Activated CD8-positive, alpha-beta memory T cell treated with anti-CD3 and anti-CD28 coated beads, Interleukin-2, amount 10 ng/mL, durations not matched to agents 7 days and 5 days (primary cell): ENCODE data around the gene RDH16. TPM values are rescaled to one million over a fixed set of nuclear protein-coding genes. Genes with fewer than 3 reads are reported as not detected.
"Not testable (repeated sequence)": the region's sequence is repeated elsewhere in the genome, so short reads cannot be mapped to it uniquely, and the experiment has no call there.

Experiments used
- ATAC-seq: fragments of 150-1000 bp; cut with Tn5 transposase; one replicate; pipeline ENCODE4 v1.10.0; 2021; ENCODE audit warnings: moderate library complexity
- CTCF ChIA-PET: fragments of 350-600 bp; sonication (Branson Sonifier 250); formaldehyde crosslinking; loops from one replicate; lab custom pipeline; 2021; ENCODE audit warnings: antibody characterized with exemption; lab: Charles Lee
- DNase-seq: peaks from one replicate; pipeline ENCODE4 v3.0.0-alpha.2; 2020
- H3K27ac Mint-ChIP-seq: one replicate; pipeline ENCODE4 v1.8.0; 2021; ENCODE audit warnings: mild to moderate bottlenecking, mixed read lengths
- H3K27me3 Mint-ChIP-seq: one replicate; pipeline ENCODE4 v1.8.0; 2021; ENCODE audit warnings: mixed read lengths
- H3K36me3 Mint-ChIP-seq: one replicate; pipeline ENCODE4 v1.8.0; 2021; ENCODE audit warnings: mild to moderate bottlenecking, mixed read lengths
- H3K4me1 Mint-ChIP-seq: one replicate; pipeline ENCODE4 v1.8.0; 2021; ENCODE audit warnings: mixed read lengths
- H3K4me3 Mint-ChIP-seq: one replicate; pipeline ENCODE4 v1.8.0; 2021; ENCODE audit warnings: mild to moderate bottlenecking, moderate library complexity, mixed read lengths
- H3K9me3 Mint-ChIP-seq: one replicate; pipeline ENCODE4 v1.8.0; 2022; ENCODE audit warnings: low read depth, mixed read lengths
- total RNA-seq, 2 experiments: library from RNA; stranded (reverse); gene quantifications; one replicate each; pipeline ENCODE4 v1.2.3, GENCODE V29; 2021

Gene RDH16
- total RNA-seq, 2 experiments from 2014 or later = 0.35 to 0.91 TPM

DNA sequence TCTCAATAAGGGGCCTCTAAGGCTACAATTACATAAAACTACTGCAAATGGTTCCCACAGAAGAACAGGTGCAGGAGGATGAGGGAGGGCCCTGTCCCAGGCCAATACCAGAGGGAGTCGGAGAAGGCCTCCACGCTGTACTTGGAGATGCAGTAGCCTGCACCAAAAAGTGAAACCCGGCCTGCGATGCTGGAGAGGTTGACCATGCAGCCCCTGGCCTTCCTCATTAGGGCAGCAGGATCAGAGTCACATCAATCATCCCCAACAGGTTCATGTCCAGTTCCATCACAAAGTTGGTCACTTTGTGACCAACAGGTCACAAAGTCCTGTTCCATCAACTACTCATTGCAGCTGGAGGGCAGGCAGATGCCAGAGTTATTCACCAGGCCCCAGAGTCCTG, 26.0 kb upstream of the RDH16 start:
- CTCF ChIA-PET = no interaction called here
- ATAC-seq = no peak
- peaks cover 4% of the 10 kb centered on the region for H3K27me3 Mint-ChIP-seq

DNA sequence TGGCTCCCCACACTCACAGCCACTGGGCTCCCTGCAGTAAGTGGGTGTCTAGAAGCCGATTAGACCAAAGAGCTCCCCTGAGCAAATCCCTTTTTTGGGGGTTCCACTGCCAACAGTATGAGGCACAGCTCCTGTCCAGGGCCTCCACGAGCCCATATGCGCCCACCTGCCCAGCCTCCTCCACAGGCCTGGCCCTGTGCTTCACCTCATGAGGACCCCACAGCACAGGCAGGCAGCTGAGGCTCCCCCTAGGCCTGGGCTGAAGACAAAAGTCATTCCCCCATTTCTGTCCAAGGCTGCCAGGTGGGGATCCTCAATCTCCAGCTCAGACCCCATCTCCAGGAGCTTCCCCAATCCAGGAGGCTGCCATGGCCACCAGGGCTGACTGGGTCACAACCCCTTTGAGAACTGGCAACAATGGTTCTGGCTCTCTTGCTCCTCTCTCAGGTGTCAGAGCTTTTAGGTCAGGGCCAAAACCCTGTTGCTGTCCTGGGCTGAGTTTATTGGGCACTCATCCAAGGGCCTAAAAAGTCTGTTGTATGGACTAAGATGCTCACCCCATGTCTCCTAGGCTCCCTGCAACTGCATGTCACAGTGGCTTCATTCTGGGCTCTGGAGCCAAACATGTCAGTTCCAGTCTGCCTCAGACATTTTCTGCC, 25.3 kb upstream of the RDH16 start:
- H3K36me3 Mint-ChIP-seq, H3K4me3 Mint-ChIP-seq, H3K9me3 Mint-ChIP-seq, H3K27ac Mint-ChIP-seq, DNase-seq, H3K27me3 Mint-ChIP-seq, H3K4me1 Mint-ChIP-seq, ATAC-seq, CTCF ChIA-PET: not testable (repeated sequence)

More for the DNA sequence above, 26.0 kb upstream of the RDH16 start:
- Mint-ChIP-seq H3K4me1 (peaks cover 6% of the 10 kb centered on the region), H3K36me3 (no peaks in the 10 kb centered on the region), H3K9me3 (no peaks in the 10 kb centered on the region), H3K4me3 (no peak overlapping the region), H3K27ac (no peak overlapping the region)
- no peak for DNase-seq

DNA sequence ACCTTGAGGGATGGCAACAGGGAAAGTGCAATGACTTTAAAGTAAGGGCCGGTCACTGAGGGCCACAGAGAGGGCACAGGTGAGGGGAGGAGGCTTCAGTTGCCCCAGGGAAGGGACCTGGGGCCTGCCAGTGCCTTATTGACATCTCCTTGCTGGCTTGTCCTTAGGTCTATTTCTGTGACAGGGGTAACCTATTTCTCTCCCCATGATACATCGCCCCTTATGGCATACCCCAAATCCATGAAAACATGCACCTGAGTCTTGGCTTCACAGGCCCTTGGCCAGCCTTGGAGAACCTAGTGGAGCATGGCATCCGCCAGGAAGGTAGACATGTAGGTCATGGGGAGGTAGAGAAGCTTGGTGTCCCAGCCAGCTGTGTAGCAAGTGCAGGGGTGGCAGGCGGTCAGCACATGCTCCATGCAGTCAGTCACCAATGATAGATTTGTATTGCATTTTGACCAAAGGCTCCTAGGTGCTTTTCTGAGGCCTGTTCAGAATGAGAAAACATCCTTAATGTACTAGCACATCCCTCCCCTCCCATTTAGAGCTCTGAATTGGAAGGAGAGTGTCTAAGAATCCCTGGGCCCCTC, 23.6 kb upstream of the RDH16 start:
- H3K36me3 Mint-ChIP-seq = no peaks in the 10 kb centered on the region
- no peaks in the 10 kb centered on the region for H3K9me3 Mint-ChIP-seq
- H3K4me1 Mint-ChIP-seq = peaks cover 1% of the 10 kb centered on the region
- no peak overlapping the region for H3K4me3 Mint-ChIP-seq
- no peaks in the 10 kb centered on the region for H3K27me3 Mint-ChIP-seq
- CTCF ChIA-PET = interaction anchor here (1.2 kb wide), 1 partner anchor 21 kb away, joined by 4 read pairs; no protein-coding TSS in a partner anchor
- DNase-seq = no peak
- H3K27ac Mint-ChIP-seq = no peak overlapping the region
- no peak for ATAC-seq

DNA sequence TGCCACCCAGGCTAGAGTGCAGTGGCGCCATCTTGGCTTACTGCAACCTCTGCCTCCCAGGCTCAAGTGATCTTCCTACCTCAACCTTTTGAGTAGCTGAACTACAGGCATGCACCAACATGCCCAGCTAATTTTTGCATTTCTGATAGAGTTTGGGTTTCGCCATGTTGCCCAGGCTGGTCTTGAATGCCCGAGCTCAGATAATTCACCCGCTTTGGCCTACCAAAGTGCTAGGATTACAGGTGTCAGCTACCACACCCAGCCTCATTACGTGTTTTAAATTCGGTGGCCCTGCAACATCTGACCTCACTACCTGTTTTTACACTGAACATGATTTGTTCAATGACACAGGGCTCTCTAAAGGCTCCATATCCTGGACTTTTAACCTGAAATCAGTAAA, 22.9 kb upstream of the RDH16 start:
- Mint-ChIP-seq H3K9me3 (no peaks in the 10 kb centered on the region), H3K36me3 (peaks cover under 1% of the 10 kb centered on the region), H3K4me3 (no peak overlapping the region), H3K4me1 (no peaks in the 10 kb centered on the region), H3K27ac (no peak overlapping the region), H3K27me3 (no peaks in the 10 kb centered on the region)
- DNase-seq (no peak), ATAC-seq (no peak)
- CTCF ChIA-PET = no interaction called here

DNA sequence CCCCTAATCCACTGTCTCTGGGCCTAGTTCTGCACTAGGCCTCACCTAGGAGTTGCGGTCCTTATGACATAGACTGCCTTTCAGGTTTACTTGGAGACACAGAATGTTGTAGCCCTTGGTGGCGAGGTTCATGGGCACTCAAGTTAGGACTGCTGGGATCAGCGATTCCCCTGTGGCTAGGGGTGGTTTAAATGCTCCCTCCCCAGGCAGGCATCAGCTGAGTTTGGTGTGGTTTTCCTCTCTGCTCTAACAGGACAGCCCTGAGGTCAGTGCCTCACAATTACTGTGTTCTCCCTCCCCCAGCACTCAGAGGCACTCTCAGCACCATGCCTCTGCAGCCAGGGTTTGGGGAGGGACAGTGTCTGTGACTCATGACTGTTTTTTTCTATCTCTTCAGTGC, 22.2 kb upstream of the RDH16 start:
- DNase-seq (no peak), ATAC-seq (no peak)
- Mint-ChIP-seq H3K27ac (no peak overlapping the region), H3K4me3 (no peak overlapping the region), H3K27me3 (no peaks in the 10 kb centered on the region), H3K4me1 (no peaks in the 10 kb centered on the region), H3K9me3 (no peaks in the 10 kb centered on the region), H3K36me3 (peaks cover 2% of the 10 kb centered on the region)
- CTCF ChIA-PET = interaction anchor here (1.9 kb wide), 1 partner anchor 8 kb away, joined by 7 read pairs; no protein-coding TSS in a partner anchor

DNA sequence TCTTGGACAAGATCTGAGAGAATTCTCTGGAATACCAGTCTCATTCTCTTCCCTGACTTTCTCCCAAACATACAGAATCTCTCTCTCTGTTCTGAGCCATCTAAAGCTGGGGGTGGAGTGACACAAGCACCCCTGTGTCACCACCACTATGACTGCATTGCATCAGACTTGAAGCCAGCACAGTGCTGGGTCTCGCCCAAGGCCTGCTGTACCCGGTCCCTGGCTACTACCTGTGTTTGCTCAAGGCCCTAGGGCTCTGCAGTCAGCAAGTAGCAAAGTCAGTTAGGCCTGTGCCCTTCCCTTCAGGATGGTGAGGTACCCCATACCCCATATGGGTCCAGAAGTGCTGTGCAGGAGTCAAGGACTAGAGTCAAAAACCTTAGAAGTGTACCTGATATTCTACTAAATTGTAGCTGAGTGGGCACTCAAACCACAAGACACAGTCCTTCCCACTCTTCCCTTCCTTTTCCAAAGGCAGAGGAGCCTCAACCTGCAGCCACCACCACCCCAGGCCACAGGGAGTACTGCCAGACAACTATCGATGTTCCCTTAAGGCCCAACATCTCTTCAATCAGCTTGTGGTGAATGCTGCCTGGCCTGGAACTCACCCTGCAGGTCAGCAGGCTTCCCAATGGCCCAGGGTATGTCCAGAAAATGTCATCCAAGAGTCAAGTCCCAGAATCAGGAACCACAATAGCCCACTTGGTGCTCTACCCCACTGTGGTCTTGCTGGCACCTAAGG, 21.2 kb upstream of the RDH16 start:
- no peaks in the 10 kb centered on the region for H3K4me1 Mint-ChIP-seq
- H3K27me3 Mint-ChIP-seq = no peaks in the 10 kb centered on the region
- CTCF ChIA-PET = interaction anchor here (1.9 kb wide), 1 partner anchor 9 kb away, joined by 7 read pairs; no protein-coding TSS in a partner anchor
- H3K27ac Mint-ChIP-seq = no peak overlapping the region
- peaks cover 2% of the 10 kb centered on the region for H3K36me3 Mint-ChIP-seq
- H3K9me3 Mint-ChIP-seq = no peaks in the 10 kb centered on the region
- no peak for ATAC-seq
- DNase-seq = no peak
- H3K4me3 Mint-ChIP-seq = no peak overlapping the region

DNA sequence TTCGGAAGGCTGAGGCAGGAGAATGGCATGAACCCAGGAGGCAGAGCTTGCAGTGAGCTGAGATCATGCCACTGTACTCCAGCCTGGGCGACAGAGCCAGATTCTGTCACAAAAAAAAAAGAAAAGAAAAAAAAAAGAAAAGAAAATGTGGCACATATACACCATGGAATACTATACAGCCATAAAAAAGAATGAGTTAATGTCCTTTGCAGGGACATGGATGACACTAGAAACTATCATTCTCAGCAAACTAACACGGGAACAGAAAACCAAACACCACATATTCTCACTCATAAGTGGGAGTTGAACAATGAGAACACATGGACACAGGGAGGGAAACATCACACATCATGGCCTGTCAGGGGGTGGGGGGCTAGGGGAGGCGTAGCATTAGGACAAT, 20.0 kb upstream of the RDH16 start:
- DNase-seq, H3K4me3 Mint-ChIP-seq, ATAC-seq, H3K27ac Mint-ChIP-seq, H3K9me3 Mint-ChIP-seq, CTCF ChIA-PET, H3K4me1 Mint-ChIP-seq, H3K27me3 Mint-ChIP-seq, H3K36me3 Mint-ChIP-seq: not testable (repeated sequence)

DNA sequence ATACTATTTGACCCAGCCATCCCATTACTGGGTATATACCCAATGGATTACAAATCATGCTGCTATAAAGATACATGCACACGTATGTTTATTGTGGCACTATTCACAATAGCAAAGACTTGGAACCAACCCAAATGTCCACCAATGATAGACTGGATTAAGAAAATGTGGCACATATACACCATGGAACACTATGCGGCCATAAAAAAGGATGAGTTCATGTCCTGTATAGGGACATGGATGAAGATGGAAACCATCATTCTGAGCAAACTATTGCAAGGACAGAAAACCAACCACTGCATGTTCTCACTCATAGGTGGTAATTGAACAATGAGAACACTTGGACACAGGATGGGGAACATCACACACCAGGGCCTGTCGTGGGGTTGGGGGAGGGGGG, 16.8 kb upstream of the RDH16 start:
- H3K27me3 Mint-ChIP-seq, H3K9me3 Mint-ChIP-seq, H3K4me3 Mint-ChIP-seq, DNase-seq, ATAC-seq, H3K4me1 Mint-ChIP-seq, CTCF ChIA-PET, H3K36me3 Mint-ChIP-seq, H3K27ac Mint-ChIP-seq: not testable (repeated sequence)

DNA sequence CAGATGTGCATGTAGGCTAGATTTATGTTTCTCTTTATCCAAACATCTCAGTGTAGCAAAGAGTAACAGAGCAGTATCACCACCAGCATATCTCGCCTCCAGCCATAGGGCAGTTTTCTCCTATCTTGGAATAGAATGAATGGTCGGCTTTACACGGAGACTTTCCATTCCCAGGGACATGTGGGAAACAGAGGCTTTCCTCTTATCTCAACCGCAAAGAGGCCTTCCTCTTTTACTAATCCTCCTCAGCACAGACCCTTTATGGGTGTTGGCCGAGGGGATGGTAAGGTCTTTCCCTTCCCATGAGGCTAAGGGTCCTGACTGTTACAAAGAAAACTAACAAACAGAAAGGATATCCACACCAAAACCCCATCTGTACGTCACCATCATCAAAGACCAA, 11.5 kb upstream of the RDH16 start:
- H3K36me3 Mint-ChIP-seq, H3K4me1 Mint-ChIP-seq, ATAC-seq, CTCF ChIA-PET, DNase-seq, H3K27me3 Mint-ChIP-seq, H3K4me3 Mint-ChIP-seq, H3K9me3 Mint-ChIP-seq, H3K27ac Mint-ChIP-seq: not testable (repeated sequence)

DNA sequence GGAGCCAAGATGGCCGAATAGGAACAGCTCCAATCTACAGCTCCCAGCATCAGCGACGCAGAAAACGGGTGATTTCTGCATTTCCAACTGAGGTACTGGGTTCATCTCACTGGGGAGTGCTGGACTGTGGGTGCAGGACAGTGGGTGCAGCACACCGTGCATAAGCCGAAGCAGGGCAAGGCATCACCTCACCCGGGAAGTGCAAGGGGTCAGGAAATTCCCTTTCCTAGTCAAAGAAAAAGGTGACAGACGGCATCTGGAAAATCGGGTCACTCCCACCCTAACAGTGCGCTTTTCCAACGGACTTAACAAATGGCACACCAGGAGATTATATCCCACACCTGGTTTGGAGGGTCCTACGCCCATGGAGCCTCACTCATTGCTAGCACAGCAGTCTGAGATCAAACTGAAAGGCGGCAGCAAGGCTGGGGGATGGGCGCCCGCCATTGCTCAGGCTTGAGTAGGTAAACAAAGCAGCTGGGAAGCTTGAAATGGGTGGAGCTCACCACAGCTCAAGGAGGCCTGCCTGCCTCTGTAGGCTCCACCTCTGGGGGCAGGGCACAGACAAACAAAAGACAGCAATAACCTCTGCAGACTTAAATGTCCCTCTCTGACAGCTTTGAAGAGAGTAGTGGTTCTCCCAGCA, 8.7 kb upstream of the RDH16 start:
- H3K4me1 Mint-ChIP-seq, H3K36me3 Mint-ChIP-seq, CTCF ChIA-PET, ATAC-seq, H3K4me3 Mint-ChIP-seq, H3K27me3 Mint-ChIP-seq, DNase-seq, H3K27ac Mint-ChIP-seq, H3K9me3 Mint-ChIP-seq: not testable (repeated sequence)

DNA sequence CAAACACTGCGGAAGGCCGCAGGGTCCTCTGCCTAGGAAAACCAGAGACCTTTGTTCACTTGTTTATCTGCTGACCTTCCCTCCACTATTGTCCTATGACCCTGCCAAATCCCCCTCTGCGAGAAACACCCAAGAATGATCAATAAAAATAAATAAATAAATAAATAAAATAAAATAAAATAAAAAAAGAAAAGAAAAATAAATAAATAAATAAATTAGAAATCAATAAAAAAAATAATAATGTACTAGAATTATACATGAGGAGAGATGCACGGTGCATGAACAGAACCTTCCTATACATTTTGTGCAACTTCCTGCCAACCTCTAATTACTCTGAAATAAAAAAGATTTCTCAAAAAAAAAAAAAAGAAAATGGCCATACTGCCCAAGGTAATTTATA, 7.7 kb upstream of the RDH16 start:
- H3K4me3 Mint-ChIP-seq, H3K27ac Mint-ChIP-seq, ATAC-seq, H3K4me1 Mint-ChIP-seq, H3K36me3 Mint-ChIP-seq, CTCF ChIA-PET, DNase-seq, H3K9me3 Mint-ChIP-seq: not testable (repeated sequence)
- peaks cover 12% of the 10 kb centered on the region for H3K27me3 Mint-ChIP-seq

DNA sequence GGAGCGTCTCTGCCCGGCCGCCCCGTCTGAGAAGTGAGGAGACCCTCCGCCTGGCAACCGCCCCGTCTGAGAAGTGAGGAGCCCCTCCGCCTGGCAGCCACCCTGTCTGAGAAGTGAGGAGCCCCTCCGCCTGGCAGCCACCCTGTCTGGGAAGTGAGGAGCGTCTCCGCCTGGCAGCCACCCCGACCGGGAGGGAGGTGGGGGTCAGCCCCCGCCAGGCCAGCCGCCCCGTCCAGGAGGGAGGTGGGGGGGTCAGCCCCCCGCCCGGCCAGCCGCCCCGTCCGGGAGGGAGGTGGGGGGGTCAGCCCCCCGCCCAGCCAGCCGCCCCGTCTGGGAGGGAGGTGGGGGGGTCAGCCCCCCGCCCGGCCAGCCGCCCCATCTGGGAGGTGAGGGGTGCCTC, 6.1 kb upstream of the RDH16 start:
- H3K9me3 Mint-ChIP-seq, H3K27ac Mint-ChIP-seq, H3K4me3 Mint-ChIP-seq, CTCF ChIA-PET, H3K4me1 Mint-ChIP-seq, DNase-seq, H3K36me3 Mint-ChIP-seq, ATAC-seq: not testable (repeated sequence)
- H3K27me3 Mint-ChIP-seq = peaks cover 18% of the 10 kb centered on the region

DNA sequence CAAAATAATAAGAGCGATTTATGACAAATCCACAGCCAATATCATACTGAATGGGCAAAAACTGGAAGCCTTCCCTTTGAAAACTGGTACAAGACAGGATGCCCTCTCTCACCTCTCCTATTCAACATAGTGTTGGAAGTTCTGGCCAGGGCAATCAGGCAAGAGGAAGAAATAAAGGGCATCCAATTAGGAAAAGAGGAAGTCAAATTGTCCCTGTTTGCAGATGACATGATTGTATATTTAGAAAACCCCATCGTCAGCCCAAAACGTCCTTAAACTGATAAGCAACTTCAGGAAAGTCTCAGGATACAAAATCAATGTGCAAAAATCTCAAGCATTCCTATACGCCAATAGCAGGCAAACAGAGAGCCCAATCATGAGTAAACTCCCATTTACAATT, 4.8 kb upstream of the RDH16 start:
- H3K9me3 Mint-ChIP-seq, DNase-seq, H3K4me3 Mint-ChIP-seq, H3K36me3 Mint-ChIP-seq, H3K4me1 Mint-ChIP-seq, H3K27ac Mint-ChIP-seq, CTCF ChIA-PET, ATAC-seq: not testable (repeated sequence)
- peaks cover 18% of the 10 kb centered on the region for H3K27me3 Mint-ChIP-seq
